ENCODE results near the gene RFXANK. TPM values are rescaled to one million over a fixed set of nuclear protein-coding genes. Genes with fewer than 3 reads are reported as not detected.

Gene RFXANK
- total RNA-seq, 1 experiment from 2014 or later: 144 TPM

DNA sequence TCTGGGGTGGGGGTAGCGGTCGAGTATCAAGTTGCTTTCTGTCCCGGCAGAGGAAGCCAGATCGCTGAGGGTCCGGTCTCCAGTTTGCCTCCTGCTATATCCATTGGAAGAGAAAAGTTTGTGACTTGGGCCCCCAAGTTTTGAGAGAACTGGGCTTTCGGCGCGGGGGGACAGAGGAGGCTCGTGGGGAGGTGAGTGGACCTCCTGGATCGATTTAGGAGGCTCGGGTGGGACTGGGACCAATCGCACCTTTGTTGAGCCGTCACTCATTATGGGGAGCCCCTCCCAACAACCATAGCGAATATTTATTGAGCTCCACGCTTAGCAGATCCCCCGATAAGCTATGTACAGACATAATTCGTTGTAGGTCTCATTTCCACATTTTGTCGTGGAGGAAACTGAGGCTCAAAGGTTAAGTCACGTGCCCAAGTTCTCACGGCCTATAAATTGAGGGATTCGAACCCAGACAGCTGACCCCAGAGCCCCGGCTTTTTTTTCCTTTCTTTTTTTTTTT lies 909 bp downstream of the RFXANK start:
- no peak for DNase-seq
- H3K36me3 ChIP-seq: peaks cover 44% of the 10 kb centered on the region
- no peaks in the 10 kb centered on the region for H3K9me3 ChIP-seq
- no peaks in the 10 kb centered on the region for H3K27me3 ChIP-seq
- peak overlapping the region; percentile 90 for H3K4me3 ChIP-seq

DNA sequence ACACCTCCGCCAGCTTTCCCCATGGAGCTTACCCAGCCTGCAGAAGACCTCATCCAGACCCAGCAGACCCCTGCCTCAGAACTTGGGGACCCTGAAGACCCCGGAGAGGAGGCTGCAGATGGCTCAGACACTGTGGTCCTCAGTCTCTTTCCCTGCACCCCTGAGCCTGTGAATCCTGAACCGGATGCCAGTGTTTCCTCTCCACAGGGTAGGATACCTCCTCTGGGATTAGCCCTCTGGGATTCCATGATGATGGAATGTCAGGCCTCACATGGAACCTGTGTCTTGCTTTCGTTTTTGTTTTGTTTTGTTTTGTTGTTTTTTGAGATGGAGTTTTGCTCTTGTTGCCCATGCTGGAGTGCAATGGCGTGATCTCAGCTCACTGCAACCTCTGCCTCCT lies 1.9 kb downstream of the RFXANK start:
- no peaks in the 10 kb centered on the region for H3K27me3 ChIP-seq
- no peak for DNase-seq
- H3K9me3 ChIP-seq: no peaks in the 10 kb centered on the region
- peak overlapping the region; percentile 90 for H3K4me3 ChIP-seq
- H3K36me3 ChIP-seq: peaks cover 52% of the 10 kb centered on the region

GRCh38 chr19:19201697-19202630 lies 9.9 kb downstream of the RFXANK start:
- H3K27me3 ChIP-seq: peaks cover 16% of the 10 kb centered on the region
- no peak for DNase-seq
- H3K4me3 ChIP-seq: peak overlapping the region; percentile 84
- H3K36me3 ChIP-seq: peaks cover 37% of the 10 kb centered on the region
- H3K9me3 ChIP-seq: no peaks in the 10 kb centered on the region

GRCh38 chr19:19202707-19203011 lies 10.6 kb downstream of the RFXANK start:
- no peak for DNase-seq
- peaks cover 16% of the 10 kb centered on the region for H3K27me3 ChIP-seq
- peak overlapping the region; percentile 84 for H3K4me3 ChIP-seq
- H3K36me3 ChIP-seq: peaks cover 33% of the 10 kb centered on the region
- no peaks in the 10 kb centered on the region for H3K9me3 ChIP-seq

GRCh38 chr19:19203012-19203856 lies 11.2 kb downstream of the RFXANK start, which contains the start of gene NR2C2AP:
Gene NR2C2AP (minus strand): TSS chr19:19203414. CDS start chr19:19203060, 354 bp downstream.
- Histone ChIP-seq H3K9me3 (no peaks in the 10 kb centered on the region), H3K4me3 (peak within 1 kb of the TSS; percentile 84), H3K27me3 (peaks cover 16% of the 10 kb centered on the region), H3K36me3 (peaks cover 30% of the 10 kb centered on the region)
- DNase-seq: peak; percentile 95

DNA sequence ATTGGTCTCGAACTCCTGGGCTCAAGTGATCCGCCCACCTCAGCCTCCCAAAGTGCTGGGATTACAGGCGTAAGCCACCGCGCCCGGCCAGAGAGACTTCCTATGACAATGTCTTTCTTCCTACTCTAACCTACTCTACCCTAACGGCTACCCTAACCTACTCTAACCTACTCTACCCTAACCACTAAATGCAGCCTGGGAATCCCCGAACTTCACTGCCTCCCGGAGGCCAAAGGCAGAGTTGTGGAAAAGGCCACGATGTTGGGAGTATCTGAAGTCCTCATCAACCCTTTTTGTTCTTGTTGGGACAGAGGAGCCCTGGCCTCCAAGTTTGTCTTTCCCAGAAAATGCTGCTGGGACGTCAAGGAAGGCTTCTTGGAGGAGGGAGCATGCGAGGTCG lies 12.1 kb downstream of the RFXANK start:
- H3K9me3 ChIP-seq: no peaks in the 10 kb centered on the region
- H3K4me3 ChIP-seq: no peak overlapping the region
- peaks cover 24% of the 10 kb centered on the region for H3K27me3 ChIP-seq
- no peak for DNase-seq
- H3K36me3 ChIP-seq: peaks cover 21% of the 10 kb centered on the region

GRCh38 chr19:19205416-19206410 lies 13.7 kb downstream of the RFXANK start:
- Histone ChIP-seq H3K27me3 (peaks cover 39% of the 10 kb centered on the region), H3K36me3 (peaks cover 14% of the 10 kb centered on the region), H3K4me3 (no peak overlapping the region), H3K9me3 (no peaks in the 10 kb centered on the region)
- DNase-seq: peak; percentile 28

- Histone ChIP-seq H3K4me3 (no peak overlapping the region), H3K27me3 (peaks cover 50% of the 10 kb centered on the region), H3K9me3 (no peaks in the 10 kb centered on the region), H3K36me3 (peaks cover 5% of the 10 kb centered on the region)
- DNase-seq: no peak
Measured at GRCh38 chr19:19206938-19207337, 14.9 kb downstream of the RFXANK start.

DNA sequence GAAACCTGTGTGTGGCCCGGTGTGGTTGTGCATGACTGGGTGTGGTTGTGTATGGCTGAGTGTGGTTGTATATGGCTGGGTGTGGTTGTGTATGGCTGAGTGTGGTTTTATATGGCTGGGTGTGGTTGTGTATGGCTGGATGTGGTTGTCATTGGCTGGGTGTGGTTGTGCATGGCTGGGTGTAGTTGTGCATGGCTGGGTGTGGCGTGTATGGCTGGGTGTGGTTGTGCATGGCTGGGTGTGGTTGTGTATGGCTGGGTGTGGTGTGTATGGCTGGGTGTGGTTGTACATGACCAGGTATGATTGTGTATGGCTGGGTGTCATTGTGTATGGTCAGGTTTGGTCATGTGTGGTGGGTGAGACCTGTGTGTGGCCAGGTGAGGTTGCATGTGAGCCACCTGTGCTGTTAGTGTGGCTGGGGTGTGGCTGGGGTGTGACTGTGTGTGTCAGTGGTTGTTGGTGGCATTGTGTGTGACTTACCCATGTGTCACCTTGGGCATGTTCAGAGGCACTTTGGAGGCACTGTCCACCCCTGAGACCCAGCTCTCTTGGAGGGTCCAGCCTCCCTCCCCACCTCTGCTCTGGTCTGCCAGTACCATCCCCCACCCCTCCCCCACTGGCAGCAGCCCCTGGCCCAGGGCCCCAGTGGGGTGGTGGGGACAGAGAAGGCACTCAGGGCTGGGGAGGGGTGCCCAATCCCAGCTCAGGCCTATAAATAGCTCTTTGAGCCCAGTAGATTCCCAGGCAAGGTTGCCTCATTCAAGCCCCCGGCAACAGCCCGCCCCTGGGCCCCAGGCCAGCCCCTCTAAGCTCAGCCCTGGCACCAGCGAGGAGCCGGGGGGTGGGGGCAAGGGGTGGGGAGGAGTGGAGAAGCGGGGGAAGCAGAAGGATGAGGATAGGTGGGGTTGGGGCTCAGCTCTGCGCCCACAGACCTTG lies 15.8 kb downstream of the RFXANK start:
- DNase-seq: peak; percentile 32
- no peaks in the 10 kb centered on the region for H3K9me3 ChIP-seq
- H3K27me3 ChIP-seq: peaks cover 60% of the 10 kb centered on the region
- no peaks in the 10 kb centered on the region; the same call in 1 of the 2 replicates for H3K36me3 ChIP-seq
- no peak overlapping the region for H3K4me3 ChIP-seq

DNA sequence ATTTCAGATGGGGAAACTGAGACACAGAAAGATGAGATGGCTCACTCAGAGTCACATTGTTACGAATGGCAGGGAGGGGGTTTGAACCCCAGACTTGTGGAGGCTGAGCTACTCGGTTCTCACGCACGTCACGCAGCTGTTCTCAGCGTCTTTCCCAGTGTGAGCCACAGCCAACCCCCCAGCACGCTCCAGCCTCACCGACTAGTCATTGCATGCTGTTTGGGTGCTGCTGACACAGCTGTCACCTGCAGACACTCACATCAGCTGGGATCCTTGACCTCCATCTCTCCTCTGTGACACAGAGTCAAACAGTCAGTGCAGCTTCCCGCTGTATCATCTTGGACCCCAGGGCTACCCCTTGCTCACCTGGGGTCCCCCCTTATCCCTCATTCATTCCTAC lies 17.3 kb downstream of the RFXANK start:
- H3K4me3 ChIP-seq: no peak overlapping the region
- no peaks in the 10 kb centered on the region for H3K36me3 ChIP-seq
- no peaks in the 10 kb centered on the region for H3K9me3 ChIP-seq
- no peak for DNase-seq
- H3K27me3 ChIP-seq: peaks cover 75% of the 10 kb centered on the region

DNA sequence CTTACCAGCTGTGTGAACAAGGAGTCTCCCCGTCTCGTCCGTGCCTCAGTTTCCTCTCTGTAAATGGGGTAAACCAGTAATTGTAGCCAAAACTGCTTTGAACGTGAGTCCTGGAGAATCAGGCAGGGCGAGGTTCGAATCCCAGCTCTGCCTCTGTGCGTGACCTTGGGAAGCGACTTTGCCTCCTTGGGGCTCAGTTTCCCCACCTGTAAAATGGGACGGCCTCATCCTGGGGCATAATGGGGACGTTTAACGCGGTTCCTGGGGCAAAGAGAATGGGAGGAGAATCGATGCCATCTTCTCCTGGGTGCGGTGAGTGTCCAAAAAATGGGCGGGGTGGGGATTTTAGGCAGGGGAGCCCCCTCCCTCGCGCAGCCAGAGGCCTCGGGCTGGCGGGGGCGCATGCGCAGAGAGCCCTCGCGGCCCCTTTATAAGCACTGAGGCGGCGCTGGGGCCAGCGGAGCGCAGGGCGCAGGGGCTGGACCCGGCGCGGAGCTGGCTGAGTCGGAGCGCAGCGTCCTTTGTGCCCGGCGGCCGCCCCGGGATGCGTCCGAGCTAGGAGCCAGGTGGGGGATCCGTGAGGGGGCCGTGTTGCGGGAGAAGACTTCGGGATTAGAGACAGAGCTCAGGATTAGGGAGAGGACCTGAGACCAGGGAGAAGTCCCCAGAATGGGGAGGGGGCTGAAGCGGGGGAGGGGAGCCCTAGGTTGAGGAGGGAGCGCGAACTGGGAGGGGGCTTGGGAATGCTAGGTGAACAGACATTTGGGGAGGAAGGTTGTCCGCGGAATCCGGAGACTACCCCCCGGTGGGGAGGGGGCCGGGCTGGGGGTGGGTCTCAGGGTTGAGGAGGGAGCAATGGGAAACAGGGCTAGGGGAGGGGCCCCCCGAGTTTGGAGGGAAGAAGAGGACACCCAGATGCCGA lies 19.7 kb downstream of the RFXANK start, which contains the start of gene NCAN:
NCAN (plus strand) TSS at position 460 of the 922 bp plus-strand sequence. CDS start 4,996 bp downstream, outside the sequence.
- Histone ChIP-seq H3K9me3 (no peaks in the 10 kb centered on the region), H3K36me3 (no peaks in the 10 kb centered on the region), H3K27me3 (peaks cover 83% of the 10 kb centered on the region), H3K4me3 (no peak within 1 kb of the TSS)
- no peak for DNase-seq

DNA sequence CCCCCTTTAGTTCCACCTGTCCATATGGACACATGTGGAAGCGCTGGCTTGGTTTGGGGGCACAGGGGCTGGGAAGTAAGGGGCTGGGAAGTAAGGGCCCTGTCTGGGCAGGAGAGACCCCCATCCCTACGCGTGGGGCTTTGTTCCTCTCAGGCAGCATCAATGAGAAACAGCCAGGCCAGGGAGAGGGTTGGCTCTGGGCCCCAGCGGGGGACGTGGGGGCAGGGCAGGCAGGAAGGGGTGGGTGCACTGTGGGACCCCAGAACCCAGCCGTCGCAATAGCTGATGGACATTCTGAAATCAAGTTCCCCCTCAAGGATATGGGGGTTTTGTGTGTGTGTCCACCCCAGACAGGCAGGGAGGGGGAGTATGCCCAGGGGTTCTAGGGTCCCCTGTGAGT lies 20.9 kb downstream of the RFXANK start:
- Histone ChIP-seq H3K9me3 (peaks cover 7% of the 10 kb centered on the region; the same call in 1 of the 2 replicates), H3K4me3 (no peak overlapping the region), H3K36me3 (no peaks in the 10 kb centered on the region), H3K27me3 (peaks cover 94% of the 10 kb centered on the region)
- no peak for DNase-seq

DNA sequence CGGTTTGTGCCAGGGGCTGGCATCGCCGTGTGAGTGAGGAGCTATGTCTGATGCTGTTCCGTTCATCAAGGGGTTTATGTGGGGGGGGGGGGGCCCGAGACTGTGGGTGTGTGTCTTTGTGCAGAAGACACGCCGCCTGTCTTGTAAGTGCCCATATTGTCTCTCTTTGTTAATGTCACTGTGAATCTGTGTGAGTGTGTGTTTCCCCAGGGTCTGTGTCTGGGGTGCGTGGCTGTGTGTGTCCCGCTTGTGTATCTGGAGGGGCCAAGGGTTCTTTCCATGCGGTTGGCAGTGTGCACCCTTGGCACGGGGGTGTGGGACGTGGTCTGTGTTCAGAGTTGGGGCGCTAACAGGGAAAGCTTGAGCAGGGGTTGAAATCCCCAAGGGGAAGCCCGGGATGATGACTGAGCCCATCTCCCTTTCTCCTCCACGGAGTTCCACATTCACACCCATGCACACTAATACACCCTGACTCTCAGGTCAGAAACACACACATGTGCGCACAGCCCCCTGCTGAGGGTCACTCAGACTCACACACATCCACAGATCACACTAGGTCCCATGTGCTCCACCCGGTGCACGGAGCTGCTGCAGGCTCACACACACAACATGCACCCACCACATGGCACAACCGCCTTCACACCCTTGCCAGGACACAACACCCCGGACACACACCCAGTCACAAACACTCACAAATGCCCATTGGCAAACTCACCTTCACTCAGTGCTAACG lies 21.5 kb downstream of the RFXANK start:
- H3K36me3 ChIP-seq: no peaks in the 10 kb centered on the region
- DNase-seq: no peak
- H3K27me3 ChIP-seq: peaks cover 97% of the 10 kb centered on the region
- peaks cover 8% of the 10 kb centered on the region; the same call in 1 of the 2 replicates for H3K9me3 ChIP-seq
- H3K4me3 ChIP-seq: no peak overlapping the region

GRCh38 chr19:19214159-19214490 lies 22.1 kb downstream of the RFXANK start:
- Histone ChIP-seq H3K27me3 (peaks cover 97% of the 10 kb centered on the region), H3K36me3 (no peaks in the 10 kb centered on the region), H3K9me3 (peaks cover 8% of the 10 kb centered on the region; the same call in 1 of the 2 replicates), H3K4me3 (no peak overlapping the region)
- no peak for DNase-seq

Data from MG63 (cell line).